KOPT-K1 (cell line): Measurements from ENCODE around the gene TAS1R2.
"Not testable (repeated sequence)": the region's sequence is repeated elsewhere in the genome, so short reads cannot be mapped to it uniquely, and the experiment has no call there.

Experiments
- H3K27ac ChIP-seq: fragments of 200-600 bp; sonication (generic); 2 replicates; pipeline ENCODE4 v1.5.1; 2016; ENCODE audit warnings: antibody characterized with exemption, mild to moderate bottlenecking, low read depth, low read length; ENCODE audit not compliant: poor library complexity, severe bottlenecking
- H3K36me3 ChIP-seq: fragments of 200-600 bp; sonication (generic); 2 replicates; pipeline ENCODE4 v1.5.1; 2017; ENCODE audit warnings: antibody characterized with exemption, mild to moderate bottlenecking, low read length, moderate library complexity; ENCODE audit not compliant: insufficient read depth
- H3K9me3 ChIP-seq: fragments of 200-600 bp; sonication (generic); 2 replicates; pipeline ENCODE4 v1.5.1; 2017; ENCODE audit warnings: antibody characterized with exemption, low read length, mild to moderate bottlenecking; ENCODE audit not compliant: insufficient read depth, poor library complexity, severe bottlenecking

Gene TAS1R2

DNA sequence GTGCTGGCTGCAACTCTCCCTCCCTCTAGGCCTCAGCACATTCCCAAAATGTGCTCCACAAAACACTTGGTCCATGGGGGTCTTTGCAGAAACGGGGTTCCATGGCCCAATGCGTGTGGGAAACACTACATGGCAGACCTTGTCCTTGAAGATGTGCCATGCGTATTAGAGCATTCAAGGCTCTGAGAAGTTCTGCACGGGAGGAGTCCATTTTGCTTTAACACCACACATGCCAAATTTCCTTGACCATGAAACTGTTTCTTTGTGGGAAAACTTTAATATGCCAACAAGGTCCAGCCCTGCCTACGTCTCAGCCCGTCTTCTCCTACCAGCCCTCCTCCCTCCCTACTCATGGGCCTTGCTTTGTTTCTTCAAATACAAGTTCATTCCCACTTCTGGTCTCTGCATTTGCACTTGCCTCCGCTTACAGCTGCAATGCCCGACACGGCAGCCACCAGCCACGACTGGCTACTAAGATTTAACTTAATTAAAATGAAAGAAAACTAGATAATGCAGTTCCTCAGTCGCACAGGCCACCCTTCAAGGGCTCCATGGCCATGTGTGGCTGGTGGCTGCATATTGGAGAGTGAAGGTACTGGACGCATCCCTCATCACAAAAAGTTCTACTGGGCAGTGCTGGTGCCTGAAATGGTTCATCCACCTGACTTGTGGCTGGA, 19.2 kb upstream of the TAS1R2 start:
- H3K27ac ChIP-seq = no peak overlapping the region
- H3K36me3 ChIP-seq = no peaks in the 10 kb centered on the region

DNA sequence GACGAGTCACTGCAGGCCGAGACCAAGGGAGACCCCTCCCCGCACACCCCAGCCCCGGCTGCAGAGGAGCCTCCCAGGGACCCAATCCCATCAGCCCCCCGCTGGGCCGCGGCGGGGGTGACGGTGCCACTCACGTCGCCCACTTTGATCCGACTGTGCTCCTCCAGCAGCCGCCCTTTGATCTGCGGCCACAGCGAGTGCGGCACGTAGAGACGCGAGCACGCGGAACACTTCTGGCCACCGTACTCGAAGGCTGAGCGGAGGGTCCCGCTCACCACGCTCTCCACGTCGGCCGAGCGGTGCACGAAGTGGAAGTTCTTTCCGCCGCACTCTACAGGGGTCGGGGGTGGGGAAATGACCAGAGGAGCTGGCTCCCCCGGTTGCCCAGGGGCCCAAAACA, 17.8 kb upstream of the TAS1R2 start:
- no peak overlapping the region for H3K27ac ChIP-seq
- no peaks in the 10 kb centered on the region for H3K36me3 ChIP-seq
- no peaks in the 10 kb centered on the region for H3K9me3 ChIP-seq

More for the DNA sequence above, 19.2 kb upstream of the TAS1R2 start:
- no peaks in the 10 kb centered on the region for H3K9me3 ChIP-seq

DNA sequence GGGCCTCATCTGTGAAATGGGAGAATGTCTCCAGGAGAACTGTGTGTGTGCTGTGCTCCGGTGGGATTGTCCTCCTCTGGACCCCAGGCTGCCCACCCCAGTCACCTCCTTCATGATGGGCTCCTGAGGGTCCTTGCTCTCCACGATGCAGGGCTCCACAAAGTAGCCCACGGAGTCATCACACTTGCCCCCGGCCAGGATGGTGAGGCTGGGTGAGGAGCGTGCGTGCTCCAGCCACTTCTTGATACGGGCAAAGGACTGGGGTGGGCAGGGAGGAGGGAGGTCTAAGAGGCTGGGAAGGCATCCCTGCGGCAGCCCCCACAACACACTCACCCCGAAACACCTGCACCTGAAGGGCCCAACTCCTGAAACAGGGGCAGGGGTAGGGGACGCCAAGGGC, 16.8 kb upstream of the TAS1R2 start:
- Histone ChIP-seq H3K36me3 (no peaks in the 10 kb centered on the region), H3K27ac (no peak overlapping the region), H3K9me3 (no peaks in the 10 kb centered on the region)

DNA sequence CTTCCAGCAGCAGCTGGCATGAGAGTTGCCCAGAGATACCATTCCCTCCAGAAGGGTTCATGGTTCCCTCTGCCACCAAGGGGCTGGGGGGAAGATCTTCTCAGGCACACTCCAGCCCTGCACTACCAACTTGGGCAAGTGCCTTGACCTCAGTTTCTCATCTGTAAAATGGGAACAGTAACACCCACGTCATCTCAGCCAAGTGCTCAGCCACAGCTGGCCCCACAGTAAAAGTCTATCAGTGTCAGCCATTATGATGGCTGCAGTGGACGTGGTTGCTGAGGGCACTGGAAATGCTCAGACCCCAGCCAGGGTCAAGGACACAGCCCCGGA, 16.3 kb upstream of the TAS1R2 start:
- H3K36me3 ChIP-seq = no peaks in the 10 kb centered on the region
- H3K9me3 ChIP-seq = no peaks in the 10 kb centered on the region
- no peak overlapping the region for H3K27ac ChIP-seq

DNA sequence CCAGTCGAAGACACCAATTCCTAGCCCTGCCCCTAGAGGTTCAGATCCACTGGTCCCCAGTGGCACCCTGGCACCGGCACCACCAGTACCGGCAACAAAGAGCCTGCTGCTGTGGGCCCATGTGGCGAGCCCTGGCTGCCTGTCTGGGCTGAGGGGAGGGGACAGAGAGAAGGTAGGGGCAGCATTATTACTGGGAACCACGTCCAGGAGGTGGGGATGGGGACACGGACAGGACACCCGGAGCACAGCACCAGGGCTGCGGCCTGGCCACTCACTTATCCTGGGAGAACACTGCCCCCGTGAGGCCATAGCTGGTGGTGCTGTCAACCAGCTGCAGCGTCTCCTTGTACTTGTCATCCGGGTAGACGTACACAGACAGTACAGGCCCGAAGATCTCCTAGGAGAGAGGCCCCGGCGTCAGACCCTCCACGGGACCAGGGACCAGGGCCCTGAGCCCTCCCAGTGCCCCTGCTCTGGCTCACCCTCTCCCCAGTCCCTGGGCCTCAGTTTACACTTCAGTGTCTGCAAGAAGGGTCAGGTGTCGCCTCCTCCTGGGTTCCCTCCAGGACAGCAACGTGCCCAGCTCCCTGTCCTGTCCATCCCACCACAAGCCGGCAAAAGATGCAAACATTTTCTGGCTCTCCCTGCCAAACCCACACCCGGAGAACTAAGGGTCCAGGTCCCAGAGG, 15.8 kb upstream of the TAS1R2 start:
- no peaks in the 10 kb centered on the region for H3K9me3 ChIP-seq
- no peak overlapping the region for H3K27ac ChIP-seq
- H3K36me3 ChIP-seq = no peaks in the 10 kb centered on the region

DNA sequence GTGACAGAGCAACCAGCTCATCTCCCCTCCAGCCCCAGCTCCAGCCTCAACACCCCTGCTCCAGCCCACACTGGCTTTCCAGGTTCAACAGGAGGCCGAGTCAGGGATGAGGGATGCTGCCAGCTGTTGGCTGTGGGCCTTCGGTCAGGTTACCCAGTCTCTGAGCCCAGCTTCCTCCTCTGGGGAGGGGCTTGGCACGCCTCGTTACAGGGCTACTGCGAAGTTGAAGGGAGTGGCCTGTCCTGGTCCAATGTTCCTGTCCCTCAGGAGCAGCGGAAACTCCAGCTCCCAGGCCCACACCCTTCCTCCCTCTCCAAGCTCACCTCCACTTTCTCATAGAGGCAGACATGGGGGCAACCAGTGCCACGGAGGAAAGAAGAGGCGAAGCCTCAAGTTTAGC, 15.1 kb upstream of the TAS1R2 start:
- H3K36me3 ChIP-seq = no peaks in the 10 kb centered on the region
- no peak overlapping the region for H3K27ac ChIP-seq
- H3K9me3 ChIP-seq = no peaks in the 10 kb centered on the region

DNA sequence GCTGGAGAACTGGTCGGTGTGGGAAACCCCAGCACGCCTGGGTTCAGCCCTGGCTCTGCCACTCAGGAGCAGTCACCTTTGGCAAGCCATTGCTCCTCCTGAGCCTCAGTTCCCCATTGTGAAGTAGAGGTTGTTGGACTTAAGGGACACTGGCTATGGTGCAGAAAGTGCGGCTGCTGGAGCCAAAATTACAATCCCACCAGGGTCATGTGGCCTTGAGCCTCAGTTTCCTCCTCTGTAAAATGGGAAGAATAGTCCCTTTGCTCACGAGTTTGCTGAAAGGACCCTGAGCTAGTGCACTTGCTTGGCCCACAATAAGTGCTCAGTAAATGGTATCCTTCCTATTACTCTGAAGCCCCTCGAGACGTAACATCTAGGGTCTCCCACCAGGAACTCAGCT, 14.6 kb upstream of the TAS1R2 start:
- H3K9me3 ChIP-seq = no peaks in the 10 kb centered on the region
- no peaks in the 10 kb centered on the region for H3K36me3 ChIP-seq
- no peak overlapping the region for H3K27ac ChIP-seq

DNA sequence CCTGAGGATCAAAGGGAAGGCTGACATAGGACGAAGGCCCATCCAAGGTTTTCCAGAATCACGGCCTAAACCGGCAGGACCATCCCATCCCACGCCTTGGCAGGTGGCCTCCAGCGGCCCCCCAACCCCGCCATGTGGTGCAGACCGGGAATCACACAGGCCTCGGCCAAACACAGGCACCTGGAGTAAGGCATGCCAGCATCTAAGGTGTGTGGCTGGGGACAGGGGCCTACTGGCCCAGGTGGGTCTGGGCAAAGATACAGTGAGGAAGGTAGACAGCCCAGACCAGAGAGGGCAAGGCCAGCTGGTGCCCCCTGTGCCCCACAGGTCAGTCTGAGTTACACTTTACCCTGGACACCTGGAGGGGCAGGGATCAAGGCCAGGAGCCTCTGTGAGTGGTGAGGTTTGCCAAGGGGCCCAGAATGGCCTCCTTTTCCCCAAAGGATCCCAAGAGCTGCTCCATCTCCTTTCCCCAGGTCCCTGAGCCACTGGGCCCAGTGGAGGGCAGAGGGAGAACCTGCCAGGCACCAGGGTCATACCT, 12.7 kb upstream of the TAS1R2 start:
- Histone ChIP-seq H3K9me3 (no peaks in the 10 kb centered on the region), H3K36me3 (no peaks in the 10 kb centered on the region), H3K27ac (no peak overlapping the region)

DNA sequence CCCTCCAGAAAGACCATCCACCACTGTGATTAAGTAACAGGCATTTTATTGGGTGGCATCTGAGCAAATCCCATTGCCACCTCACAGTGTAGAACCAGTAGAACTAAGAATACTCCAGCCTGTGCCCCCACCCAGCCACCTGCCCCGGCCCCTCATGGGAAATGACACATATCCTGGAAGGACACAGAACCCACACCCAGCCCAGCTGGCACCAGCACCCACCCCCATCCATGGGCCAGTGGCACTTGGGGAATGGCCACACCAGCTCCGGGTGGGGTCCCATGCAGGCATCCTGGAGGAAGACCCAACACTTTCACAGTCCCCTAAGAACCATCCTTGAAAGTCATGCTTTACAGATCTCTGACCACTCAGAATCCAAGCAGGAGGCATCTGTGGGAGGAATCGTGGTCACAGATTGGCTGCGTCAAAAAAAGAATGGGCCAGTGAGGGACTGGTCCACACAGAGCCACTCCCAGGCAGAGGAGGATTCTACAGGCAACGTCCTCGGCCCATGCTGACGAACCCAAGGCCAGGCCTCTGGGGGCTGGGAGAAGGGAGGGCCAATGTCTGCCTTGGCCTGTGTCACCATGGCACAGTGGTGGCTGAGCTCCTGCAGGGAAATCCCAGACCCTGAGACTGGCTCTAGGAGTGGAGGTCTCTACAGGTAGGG, 12.1 kb upstream of the TAS1R2 start:
- Histone ChIP-seq H3K36me3 (no peaks in the 10 kb centered on the region), H3K9me3 (no peaks in the 10 kb centered on the region), H3K27ac (no peak overlapping the region)

DNA sequence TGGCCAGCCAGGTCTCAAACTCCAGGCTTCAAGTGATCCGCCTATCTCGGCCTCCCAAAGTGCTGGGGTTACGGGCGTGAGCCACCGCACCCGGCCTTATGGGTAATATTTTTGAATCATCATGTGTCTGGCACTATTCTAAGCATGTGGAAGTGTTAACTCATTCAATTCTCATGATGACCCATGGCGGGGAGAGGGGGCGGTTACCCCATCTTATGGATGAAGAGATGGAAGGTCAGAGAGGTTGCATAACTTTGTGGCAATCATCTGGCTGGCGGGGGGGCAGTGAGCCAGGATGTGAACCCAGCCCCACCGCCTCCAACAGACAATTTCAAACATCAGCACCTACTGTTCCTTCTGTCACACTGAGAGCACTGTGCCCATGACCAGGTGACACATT, 11.5 kb upstream of the TAS1R2 start:
- Histone ChIP-seq H3K27ac (no peak overlapping the region), H3K36me3 (no peaks in the 10 kb centered on the region), H3K9me3 (no peaks in the 10 kb centered on the region)

DNA sequence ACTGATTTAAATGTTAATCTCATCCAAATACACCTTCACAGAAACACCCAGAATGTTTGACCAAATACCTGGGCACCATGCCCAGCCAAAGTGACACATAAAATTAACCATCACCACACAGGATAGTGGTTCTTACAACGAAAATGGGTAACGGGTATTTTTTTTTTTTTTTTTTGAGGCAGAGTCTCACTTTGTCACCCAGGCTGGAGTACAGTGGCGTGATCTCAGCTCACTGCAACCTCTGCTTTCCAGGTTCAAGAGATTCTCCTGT, 11.1 kb upstream of the TAS1R2 start:
- H3K9me3 ChIP-seq, H3K27ac ChIP-seq, H3K36me3 ChIP-seq: not testable (repeated sequence)

DNA sequence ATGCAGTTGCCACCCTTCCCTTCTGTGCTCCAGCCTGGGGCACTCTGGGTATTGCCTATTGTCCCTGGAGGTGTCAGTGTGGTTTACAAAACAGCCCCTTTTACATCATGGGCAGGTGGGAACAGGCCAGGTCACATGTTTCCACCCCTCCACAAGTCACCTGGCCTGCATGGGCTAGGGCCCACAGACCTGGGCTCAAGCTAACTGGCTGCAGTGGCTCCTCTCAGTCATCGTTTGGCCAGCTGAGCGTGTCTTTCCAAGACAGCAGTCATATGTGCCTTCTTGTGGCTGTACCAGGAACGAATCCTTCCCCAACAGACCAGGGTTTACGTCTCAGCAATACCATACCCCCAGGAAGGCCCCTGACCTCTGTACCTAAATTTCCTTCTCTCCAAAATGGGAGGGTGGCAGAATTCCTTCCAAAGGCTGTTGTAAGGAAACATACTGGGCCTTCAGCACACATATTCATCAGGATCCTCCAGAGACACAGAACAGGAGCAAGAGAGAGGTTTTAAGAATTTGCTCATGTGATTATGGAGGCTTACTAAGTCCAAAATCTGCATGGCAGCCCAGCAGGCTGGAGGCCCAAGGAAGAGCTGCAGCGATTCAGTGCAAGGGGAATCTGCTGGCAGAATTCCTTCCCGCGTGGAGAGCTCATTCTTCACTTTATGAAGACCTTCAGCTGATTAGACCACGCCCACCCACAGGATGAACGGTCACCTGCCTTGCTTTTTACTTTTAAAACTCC, 10.6 kb upstream of the TAS1R2 start:
- H3K36me3 ChIP-seq = no peaks in the 10 kb centered on the region
- no peaks in the 10 kb centered on the region for H3K9me3 ChIP-seq
- no peak overlapping the region for H3K27ac ChIP-seq

DNA sequence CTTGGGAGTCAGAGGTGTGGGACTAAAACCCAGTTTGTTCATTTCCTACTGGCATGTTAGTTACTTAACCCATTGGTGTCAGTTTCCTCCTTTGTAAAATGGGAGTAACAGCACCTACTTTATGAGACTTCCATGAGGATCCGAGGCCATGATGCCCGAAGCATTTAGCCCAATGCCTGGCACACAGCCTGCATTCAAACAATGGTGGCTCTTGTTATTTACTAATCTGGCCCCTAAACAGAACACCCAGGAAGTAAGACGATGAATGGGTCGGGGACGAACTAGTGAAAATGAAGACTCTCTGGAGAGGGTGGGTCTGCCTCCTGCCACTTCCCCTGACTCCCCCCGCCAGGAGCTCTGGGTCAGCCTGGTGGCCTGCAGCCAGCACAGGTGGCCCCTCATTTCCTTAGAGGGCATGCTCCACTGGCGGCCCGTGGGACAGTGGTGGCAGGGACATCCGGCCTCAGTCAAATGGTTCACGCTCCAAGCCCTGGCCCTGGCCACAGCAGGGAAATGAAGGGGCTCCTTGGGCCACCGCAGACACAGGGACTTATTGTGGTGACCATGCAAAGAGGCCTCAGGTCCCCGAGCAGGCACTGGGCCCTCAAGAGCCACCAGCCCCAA, 9.5 kb upstream of the TAS1R2 start:
- Histone ChIP-seq H3K9me3 (no peaks in the 10 kb centered on the region), H3K27ac (no peak overlapping the region), H3K36me3 (no peaks in the 10 kb centered on the region)

DNA sequence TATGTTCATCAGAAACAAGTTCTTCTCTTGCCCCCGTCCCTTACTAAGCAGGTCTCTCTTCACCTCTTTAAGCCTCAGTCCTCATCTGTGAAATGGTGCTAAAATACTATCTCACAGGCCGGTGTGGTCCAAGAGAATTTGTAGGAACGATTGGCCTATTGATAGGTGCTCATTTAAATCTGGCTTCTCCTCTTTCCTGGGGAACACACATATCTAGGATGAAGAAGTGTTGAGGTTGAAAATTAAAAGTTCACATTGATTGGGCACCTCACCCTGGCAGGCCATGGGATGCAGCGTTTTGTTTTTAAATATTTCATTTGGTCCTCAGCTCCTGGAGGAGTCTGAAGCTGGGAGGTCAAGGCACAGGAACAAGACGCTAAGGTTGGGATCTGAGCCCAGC, 8.9 kb upstream of the TAS1R2 start:
- Histone ChIP-seq H3K27ac (no peak overlapping the region), H3K36me3 (no peaks in the 10 kb centered on the region), H3K9me3 (no peaks in the 10 kb centered on the region)

DNA sequence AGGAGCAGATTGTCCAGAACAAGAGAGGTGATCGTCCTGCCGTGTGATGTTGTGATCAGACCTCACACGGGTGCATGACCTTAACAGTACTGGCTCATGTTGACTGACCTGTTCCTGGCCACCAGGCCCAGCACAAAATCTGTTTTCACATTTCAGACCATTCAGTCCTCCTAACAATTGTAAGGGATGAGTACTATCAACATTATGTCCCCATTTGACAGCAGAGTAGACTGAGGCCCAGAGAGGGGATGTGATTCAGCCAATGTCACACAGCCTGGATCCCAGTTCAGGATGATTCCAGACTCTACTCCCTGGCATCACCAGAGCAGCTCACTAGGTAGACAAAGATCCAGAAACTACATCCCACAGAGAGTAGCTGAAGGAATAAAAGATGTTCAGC, 7.4 kb upstream of the TAS1R2 start:
- H3K9me3 ChIP-seq = no peaks in the 10 kb centered on the region
- no peak overlapping the region for H3K27ac ChIP-seq
- H3K36me3 ChIP-seq = no peaks in the 10 kb centered on the region
